Right lobe of liver (tissue), 4 donors: ENCODE data around the gene TPST2.

Experiments
- CTCF ChIP-seq, 4 donors: fragments of 200-600 bp in 3 of 4; fragments of 450-650 bp in 1 of 4; IDR thresholded peaks; one replicate each; pipeline versions ENCODE4 v1.5.1 to v1.8.0; 2016 to 2022; ENCODE audit warnings: antibody characterized with exemption in 4 of 4, mild to moderate bottlenecking in 2 of 4
- POLR2A ChIP-seq: fragments of 450-650 bp; IDR thresholded peaks from one replicate; pipeline ENCODE4 v1.6.1; 2017; ENCODE audit warnings: antibody characterized with exemption, mild to moderate bottlenecking
- donor health status: DM: no; HTN: no; CAD: no.
- donor health status: DM: no; HTN: no; CAD: no.
- donor health status: DM: no; HTN: yes; CAD: no.

GRCh38 chr22:26536056-26536761, 53.7 kb downstream of the TPST2 start:
- TF ChIP-seq CTCF (IDR thresholded peaks at IDR 0.05) = no peak
- no peak for TF ChIP-seq POLR2A
